HG03060 (cell line): Measurements from ENCODE around the gene TNRC6C.

Source experiments
- ATAC-seq: cut with Tn5 transposase; IDR thresholded peaks from one replicate; pipeline ENCODE4 v1.9.1; 2021; ENCODE audit warnings: low read depth, moderate number of reproducible peaks; ENCODE audit not compliant: unreplicated experiment

Gene TNRC6C

GRCh38 chr17:77957857-77958715 is at the start of gene TNRC6C:
Gene TNRC6C (plus strand): TSS chr17:77958703. CDS start chr17:78004207, 45,504 bp downstream.
- ATAC-seq = peak; percentile 83

GRCh38 chr17:77909236-77909635 is 49.3 kb upstream of the TNRC6C start:
- ATAC-seq = no peak

GRCh38 chr17:77909816-77910215 is 48.7 kb upstream of the TNRC6C start:
- no peak for ATAC-seq

- ATAC-seq = no peak
These were observed 43.9 kb upstream of the TNRC6C start for GRCh38 chr17:77914385-77915254.

- ATAC-seq = no peak
These were observed 42.9 kb upstream of the TNRC6C start for GRCh38 chr17:77915594-77916021.

GRCh38 chr17:77916264-77916663 is 42.2 kb upstream of the TNRC6C start:
- no peak for ATAC-seq

GRCh38 chr17:77916703-77917481 is 41.6 kb upstream of the TNRC6C start:
- no peak for ATAC-seq

GRCh38 chr17:77919276-77919675 is 39.2 kb upstream of the TNRC6C start:
- no peak for ATAC-seq

GRCh38 chr17:77923135-77923534 is 35.4 kb upstream of the TNRC6C start:
- ATAC-seq = no peak

GRCh38 chr17:77923776-77924513 is 34.6 kb upstream of the TNRC6C start:
- no peak for ATAC-seq

GRCh38 chr17:77924757-77925336 is 33.7 kb upstream of the TNRC6C start:
- no peak for ATAC-seq

GRCh38 chr17:77925831-77926543 is 32.5 kb upstream of the TNRC6C start:
- no peak for ATAC-seq

GRCh38 chr17:77926981-77927380 is 31.5 kb upstream of the TNRC6C start:
- ATAC-seq = no peak

- ATAC-seq = no peak
These were observed 30.6 kb upstream of the TNRC6C start for GRCh38 chr17:77927777-77928518.

GRCh38 chr17:77928519-77929179 is 29.9 kb upstream of the TNRC6C start:
- no peak for ATAC-seq

- no peak for ATAC-seq
These were observed 29.3 kb upstream of the TNRC6C start for GRCh38 chr17:77929180-77929564.

GRCh38 chr17:77929871-77930436 is 28.5 kb upstream of the TNRC6C start:
- ATAC-seq = no peak
